Choroid plexus epithelial cell (primary cell): ENCODE results near the gene ZFYVE28.

Experiments used
- DNase-seq: peaks from one replicate; pipeline ENCODE4 v3.0.0-alpha.2; 2010; ENCODE audit warnings: low read depth
- H3K4me3 ChIP-seq: 2 replicates; pipeline ENCODE4 v1.5.1; 2011; ENCODE audit warnings: low read depth, mild to moderate bottlenecking, control low read depth, low read length, moderate library complexity
- TF ChIP-seq, protein P1 (sequence below): conservative IDR thresholded peaks from 2 replicates; pipeline ENCODE4 v1.5.1; 2011; ENCODE audit warnings: low read depth, mild to moderate bottlenecking, control low read depth, inconsistent platforms, low read length, moderate library complexity

ZFYVE28 gene

DNA sequence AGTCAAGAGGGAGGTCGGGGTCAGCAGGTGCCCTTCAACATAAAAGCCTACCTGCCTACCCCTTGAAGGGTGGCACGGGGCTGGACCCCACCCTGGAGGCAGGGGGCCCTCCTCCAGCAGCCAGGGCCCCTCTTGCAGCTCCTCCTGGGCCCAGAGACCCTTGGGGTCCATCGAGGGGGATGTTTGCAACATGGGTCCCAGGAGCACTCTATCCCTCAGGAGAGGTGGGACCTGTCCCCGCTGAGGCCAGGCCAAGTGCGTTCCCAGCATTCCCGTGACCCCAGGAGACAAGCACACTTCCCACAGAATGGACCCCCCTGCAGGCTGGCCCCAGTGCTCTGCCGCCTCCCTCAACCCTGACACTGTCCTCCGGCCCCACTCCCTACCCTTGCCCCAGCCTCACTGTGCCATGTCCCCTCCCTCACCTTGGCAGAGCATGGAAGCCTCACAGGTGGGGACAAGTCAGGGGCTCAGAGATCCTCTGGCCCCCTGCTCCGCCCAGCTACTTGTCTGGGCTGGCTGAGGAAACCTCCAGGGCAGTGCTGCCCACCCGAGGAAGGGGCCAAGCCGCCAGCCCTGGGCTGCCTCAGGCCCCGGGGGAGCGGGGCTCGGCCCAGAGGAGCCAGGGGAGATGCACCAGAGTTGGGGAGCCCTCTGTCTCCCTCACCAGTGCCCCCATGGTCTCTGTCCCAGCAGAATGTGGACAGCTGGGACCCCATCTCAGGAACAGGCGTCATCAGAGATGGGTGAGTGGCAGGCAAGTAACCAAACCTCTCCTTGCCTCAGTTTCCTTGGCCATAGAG lies 158.7 kb downstream of the ZFYVE28 start:
- TF ChIP-seq, protein P1, sequence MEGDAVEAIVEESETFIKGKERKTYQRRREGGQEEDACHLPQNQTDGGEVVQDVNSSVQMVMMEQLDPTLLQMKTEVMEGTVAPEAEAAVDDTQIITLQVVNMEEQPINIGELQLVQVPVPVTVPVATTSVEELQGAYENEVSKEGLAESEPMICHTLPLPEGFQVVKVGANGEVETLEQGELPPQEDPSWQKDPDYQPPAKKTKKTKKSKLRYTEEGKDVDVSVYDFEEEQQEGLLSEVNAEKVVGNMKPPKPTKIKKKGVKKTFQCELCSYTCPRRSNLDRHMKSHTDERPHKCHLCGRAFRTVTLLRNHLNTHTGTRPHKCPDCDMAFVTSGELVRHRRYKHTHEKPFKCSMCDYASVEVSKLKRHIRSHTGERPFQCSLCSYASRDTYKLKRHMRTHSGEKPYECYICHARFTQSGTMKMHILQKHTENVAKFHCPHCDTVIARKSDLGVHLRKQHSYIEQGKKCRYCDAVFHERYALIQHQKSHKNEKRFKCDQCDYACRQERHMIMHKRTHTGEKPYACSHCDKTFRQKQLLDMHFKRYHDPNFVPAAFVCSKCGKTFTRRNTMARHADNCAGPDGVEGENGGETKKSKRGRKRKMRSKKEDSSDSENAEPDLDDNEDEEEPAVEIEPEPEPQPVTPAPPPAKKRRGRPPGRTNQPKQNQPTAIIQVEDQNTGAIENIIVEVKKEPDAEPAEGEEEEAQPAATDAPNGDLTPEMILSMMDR = no peak
- no peak for DNase-seq
- peak overlapping the region; percentile 91 for H3K4me3 ChIP-seq

DNA sequence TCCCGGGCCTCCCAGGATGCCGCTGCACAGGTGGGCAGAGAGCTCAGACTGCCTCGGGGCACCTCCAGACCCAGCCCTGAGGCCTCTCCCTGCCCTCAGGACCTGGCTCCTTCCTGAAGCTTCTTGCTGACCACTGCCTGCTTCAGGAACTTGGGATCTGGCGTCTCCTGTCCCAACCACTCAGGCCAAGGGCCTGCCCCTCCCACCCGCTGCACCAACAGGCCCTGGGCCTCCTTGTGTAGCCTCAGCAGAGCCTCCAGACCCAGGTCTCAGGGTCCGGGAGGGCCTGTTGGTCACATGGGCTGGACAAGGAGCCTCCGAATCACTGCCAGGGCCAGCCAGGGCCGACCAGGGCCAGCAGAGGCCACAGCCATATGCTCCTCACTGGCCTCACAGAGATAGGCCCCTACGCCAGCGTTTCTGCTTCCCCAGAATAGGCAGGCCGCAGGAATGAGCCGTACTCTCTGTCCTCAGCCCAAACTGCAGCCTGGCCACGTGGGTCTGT lies 159.4 kb downstream of the ZFYVE28 start:
- no peak for DNase-seq
- H3K4me3 ChIP-seq = peak overlapping the region; percentile 24
- TF ChIP-seq, protein P1 = no peak

DNA sequence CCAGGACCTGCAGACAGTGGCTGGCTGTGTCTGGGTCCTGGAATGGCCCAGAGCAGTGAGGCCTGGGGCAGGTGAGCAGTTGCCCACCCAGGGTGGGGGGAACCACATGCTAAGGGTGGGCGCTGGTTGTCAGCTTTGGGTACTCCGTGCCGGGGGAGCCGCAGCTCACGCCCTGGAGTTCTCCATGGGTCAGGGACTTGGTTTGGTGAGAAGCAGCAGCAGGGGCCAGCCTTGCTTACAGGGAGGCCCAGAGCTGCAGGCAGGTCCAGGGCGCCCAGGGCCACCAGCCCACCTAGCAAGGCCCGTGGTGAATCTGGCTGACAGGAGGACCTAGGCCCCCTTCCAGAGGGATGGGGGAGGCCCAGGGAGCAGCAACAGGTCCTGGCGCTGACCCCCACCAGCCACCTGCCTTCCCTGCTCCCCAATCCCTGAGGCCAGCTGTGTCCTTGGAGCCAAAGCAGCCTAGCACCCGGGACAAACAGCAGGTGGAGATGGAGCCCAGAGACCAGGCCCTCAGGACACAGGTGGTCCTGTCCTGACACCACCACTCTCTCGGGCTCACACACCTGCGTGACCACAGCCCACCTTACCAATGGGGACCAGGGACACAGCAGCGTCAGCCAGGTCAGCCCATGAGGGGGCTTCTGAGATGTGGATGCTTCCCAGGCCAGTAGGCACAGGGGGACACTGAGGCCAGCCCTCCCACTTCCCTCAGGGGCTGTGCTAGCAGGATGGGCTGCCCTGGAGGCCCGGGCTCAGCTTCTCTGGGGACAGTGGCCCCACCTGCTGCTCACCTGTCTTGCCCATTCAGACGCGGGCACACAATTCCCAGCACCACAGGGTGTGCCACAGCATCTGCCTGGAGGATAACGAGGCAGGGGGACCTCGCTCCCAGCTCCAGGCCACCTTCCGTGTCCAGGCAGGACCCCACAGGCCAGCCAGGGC lies 160.1 kb downstream of the ZFYVE28 start:
- DNase-seq = no peak
- TF ChIP-seq, protein P1 = no peak
- H3K4me3 ChIP-seq = no peak overlapping the region

DNA sequence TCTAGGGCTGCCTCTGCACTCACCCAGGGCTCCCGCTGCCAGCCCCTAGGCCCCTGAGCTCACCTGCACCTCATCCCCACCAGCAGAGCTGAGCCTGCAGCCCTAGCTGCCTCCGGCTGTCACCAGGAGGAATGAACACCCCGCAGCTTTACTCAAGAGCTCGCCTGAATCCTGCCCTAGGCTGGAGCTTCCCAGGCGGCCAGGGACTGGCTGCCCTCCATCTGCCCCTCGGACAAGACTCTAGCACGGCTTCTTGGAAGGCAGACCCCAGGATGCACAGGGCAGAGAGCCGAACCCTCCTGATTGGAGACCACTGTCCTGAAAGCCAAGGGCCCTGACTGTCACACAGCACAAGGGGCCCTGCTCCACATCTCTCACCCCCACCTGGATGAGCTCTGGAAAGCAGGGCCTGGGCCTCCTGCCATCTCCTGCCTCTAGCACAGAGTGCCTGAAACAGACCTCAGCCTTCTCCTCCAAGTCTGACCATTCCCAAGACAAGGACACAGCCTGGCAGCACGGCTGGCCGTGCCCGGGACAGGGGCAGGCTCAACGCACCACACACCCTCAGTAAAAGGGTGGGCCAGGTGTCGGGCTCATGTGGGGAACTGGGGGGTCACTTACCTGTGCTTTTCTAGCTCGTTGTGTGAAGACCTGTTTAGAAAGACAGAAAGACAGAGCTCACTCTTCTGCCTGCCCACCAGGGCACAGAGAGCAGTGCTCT lies 160.9 kb downstream of the ZFYVE28 start:
- TF ChIP-seq, protein P1 = no peak
- no peak overlapping the region for H3K4me3 ChIP-seq
- DNase-seq = no peak

DNA sequence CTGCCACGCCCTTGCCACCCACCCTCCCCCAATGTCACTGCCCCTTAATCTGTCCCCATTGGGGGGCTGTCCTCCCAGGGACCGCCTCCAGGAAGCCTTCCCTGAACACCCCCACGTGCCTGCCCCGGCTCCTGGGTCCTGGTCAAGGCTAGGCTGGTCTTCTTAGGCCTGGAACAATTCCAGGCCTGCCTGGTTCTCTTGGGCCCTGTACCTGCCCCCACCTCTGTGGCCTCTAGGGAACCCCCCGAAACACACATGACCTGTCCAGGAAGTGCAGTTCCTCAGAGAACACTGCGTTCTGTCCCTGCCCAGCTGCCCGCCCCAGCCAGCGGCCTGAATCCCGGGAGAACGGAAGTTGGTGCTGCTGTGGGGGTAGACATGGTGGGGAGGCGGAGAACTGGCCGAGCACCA lies 161.7 kb downstream of the ZFYVE28 start:
- TF ChIP-seq, protein P1 = no peak
- peak; percentile 37 for DNase-seq
- peak overlapping the region; percentile 10 for H3K4me3 ChIP-seq

DNA sequence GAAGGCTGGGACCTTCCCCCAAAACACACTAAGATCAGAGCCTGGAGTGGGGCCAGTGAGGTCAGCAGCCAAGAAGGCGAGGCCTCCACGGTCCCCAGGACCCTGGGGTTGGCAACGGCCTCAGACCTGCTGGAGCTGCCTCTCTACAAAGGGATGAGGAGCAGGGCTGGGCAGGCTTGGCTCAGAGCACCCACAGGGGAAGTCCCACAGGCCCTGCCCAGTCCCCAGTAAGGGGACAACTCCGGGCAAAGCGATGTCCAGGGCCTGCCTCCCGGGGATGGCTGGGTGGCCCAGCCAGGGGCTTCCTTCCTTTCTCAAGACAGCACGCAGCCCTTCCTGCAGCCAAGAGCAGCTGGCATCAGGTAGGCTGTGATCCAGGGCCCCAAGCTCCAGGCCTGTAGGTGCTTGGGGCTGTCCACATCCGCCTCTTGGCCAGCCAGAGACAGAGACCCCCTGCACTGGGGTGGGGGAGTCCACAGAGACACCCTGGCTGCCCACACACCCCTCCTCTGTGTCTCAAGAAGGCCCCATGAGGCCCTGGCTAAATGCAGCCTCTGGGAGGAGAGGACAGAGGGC lies 162.2 kb downstream of the ZFYVE28 start:
- no peak for DNase-seq
- no peak overlapping the region for H3K4me3 ChIP-seq
- TF ChIP-seq, protein P1 = no peak
